GM18526 (cell line): ENCODE data around the gene FLT4.

ENCODE experiments used
- POLR2A ChIP-seq: IDR thresholded peaks from 3 replicates; pipeline ENCODE4 v1.6.1; 2011; ENCODE audit not compliant: insufficient read length; ENCODE audit errors: extremely low read depth

Gene FLT4

DNA sequence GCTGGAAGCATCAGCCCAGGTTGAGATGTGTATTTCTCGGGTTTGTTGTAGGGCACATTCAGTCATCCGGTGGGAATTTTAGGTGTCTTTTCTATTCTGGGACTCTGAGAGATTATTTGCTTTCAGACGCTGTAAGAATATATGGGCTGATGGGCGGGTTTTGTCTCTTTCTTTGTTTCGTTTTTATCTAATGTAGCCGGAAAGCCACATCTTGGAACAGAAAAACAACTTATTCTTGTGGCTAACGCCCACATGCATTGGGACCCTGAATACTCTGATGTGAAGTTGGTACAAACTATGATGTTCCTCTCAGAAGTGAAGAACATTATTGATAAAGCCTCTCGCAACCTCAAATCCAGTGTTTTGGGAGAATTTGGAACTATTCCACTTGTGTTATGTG lies 80.5 kb downstream of the FLT4 start:
- TF ChIP-seq POLR2A, result no peak

DNA sequence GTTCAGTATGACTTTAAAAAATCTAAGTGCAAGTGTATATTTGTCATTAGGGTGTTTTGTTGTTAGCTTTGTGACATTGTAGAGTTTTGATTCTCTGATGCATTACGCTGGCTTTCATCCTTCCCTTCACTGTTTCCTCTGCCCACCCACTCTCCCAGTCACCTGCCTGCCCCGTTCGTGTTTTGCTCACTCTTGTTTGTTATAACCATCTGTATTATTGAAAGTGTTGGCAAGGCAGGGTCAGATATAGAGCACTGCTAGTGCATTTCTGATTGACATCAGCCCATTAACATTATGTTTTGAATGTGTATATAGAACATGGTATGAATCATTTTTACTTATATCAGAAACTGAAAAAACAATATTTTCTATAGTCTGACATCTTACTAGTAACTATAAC lies 85.4 kb downstream of the FLT4 start:
- no peak for TF ChIP-seq POLR2A

DNA sequence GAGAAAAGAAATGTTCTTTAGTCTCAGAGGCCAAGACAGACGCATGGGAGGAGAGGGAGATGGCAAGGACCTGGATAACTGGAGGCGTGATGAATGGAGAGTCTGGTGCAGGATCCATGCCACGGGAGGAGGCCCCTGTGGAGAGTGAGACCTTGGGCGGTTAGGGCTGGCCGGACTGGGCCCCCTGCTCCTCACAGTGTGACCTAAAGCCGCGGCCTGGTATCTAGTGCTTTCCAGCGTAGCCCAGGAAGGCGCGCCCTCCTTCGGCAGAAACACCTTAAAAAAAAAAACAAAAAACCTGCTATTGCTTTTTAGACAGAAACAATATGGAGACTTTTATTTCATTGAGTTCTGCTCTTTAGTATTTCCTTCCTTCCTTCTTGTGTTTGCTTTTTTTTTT lies 91.2 kb downstream of the FLT4 start:
- TF ChIP-seq POLR2A, result no peak

DNA sequence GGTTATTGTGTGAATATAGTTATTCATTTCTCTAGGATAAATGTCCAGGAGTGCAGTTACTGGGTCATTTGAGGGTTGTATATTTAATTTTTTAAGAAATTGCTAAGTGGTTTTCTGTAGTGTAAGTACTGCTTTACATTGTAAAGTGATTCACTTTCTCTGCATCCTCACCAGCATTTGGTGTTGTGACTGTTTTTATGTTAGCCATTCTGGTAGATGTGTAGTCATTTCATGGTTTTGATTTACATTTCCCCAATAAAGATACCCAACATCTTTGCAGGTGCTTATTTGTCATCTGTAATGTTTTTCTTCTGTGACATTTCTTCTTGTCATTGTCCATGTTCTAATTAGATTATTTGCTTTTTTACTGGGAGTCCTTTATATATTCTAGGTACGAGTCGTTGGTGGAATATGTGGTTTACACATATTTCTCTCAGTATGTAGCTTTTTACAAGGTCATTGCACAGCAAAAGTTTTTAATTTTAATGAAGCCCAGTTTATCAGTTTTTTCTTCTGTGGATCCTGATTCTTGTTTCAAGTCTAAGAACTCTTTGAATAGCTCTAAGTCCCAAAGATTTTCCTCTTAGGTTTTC lies 92.1 kb downstream of the FLT4 start:
- TF ChIP-seq POLR2A, result no peak

DNA sequence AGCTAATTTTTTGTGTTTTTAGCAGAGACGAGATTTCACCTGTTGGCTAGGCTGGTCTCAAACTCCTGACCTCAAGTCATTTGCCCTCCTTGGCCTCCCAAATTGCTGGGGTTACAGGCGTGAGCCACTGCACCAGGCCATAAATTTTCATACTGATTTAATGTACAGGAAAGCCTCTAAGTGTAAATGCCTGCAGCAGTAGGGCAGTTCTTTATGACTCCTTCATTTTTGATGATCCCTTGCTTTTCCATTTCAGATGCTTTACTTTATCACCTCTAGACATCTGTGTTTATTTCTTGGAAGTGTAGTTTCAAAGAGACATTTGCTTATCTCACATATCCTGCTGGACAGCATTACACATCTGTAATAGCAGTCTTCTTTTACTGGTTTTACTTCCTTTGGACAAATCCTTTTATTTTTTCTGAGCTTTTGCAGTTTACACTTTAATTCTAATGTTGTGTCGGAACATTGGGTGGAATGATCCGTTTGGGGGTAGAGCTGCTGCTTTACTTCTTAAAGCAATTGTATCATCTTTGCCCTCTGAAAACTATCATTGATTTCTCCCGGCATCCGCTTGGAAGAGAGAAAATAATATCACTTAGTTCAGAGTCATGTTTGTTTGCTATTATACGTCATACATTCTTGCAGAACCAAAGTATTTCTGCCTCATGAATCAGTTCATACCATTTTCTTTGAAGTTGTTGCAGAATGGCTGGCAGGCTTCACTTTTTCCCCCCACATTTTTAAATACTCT lies 94.1 kb downstream of the FLT4 start:
- no peak for TF ChIP-seq POLR2A

DNA sequence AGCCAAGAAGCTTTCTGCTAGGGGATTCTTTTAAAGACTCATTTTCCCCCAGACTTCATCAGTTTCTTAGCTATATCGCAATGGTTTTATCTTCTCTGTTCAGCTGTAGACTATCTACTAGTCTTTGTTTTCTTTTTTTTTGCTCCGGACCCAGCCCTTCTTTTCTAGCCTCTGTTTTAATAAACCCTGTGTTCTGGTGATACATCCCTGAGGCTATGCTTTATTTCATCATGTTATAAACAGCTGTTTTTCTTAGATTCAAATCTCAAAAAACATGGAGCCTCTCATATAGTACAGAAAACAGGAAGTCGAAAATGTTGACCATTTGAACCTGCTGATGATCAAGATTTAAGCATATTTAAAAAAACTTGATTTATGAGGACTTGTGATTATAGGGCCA lies 95.9 kb downstream of the FLT4 start:
- no peak for TF ChIP-seq POLR2A
